Pancreas (tissue), 10 donors: Measurements from ENCODE around the gene RGS3. TPM values are rescaled to one million over a fixed set of nuclear protein-coding genes. Genes with fewer than 3 reads are reported as not detected.

Experiments used
- ATAC-seq, 4 donors: fragments of 200-7000 bp; cut with Tn5 transposase; one replicate each; pipeline versions ENCODE4 v1.8.0 to v1.9.1; 2020; ENCODE audit warnings: mild to moderate bottlenecking in 4 of 4, moderate library complexity in 4 of 4
- DNase-seq, 6 donors: peaks; one replicate each; pipeline ENCODE4 v3.0.0-alpha.2; 2020
- FAIRE-seq: peaks from 2 replicates; lab custom pipeline; 2012; peaks lifted over from hg19 to GRCh38; lab: Jason Lieb, UNC
- H3K27ac ChIP-seq, 4 donors: fragments of 200-600 bp; sonication (generic); 1 replicate in 3 of 4; 2 replicates in 1 of 4; pipeline versions ENCODE4 v1.5.0 to v1.8.0; 2020
- H3K27me3 ChIP-seq, 4 donors: fragments of 200-600 bp; one replicate each; pipeline ENCODE4 v1.8.0; 2021
- H3K36me3 ChIP-seq, 3 donors: fragments of 200-600 bp; sonication (generic) in 1 of 3; one replicate each; pipeline versions ENCODE4 v1.5.0 to v1.8.0; 2020 to 2021
- H3K4me1 ChIP-seq, 3 donors: fragments of 200-600 bp; one replicate each; pipeline ENCODE4 v1.8.0; 2021
- H3K4me3 ChIP-seq, 4 donors: fragments of 200-600 bp; sonication (generic) in 2 of 4; one replicate each; pipeline versions ENCODE4 v1.5.0 to v1.8.0; 2020 to 2021
- H3K9me3 ChIP-seq, 4 donors: fragments of 200-600 bp; one replicate each; pipeline ENCODE4 v1.8.0; 2021
- CTCF ChIP-seq, 4 donors: fragments of 200-600 bp; sonication (generic) in 3 of 4; IDR thresholded peaks; one replicate each; pipeline versions ENCODE4 v1.5.0 to v1.8.0; 2021; ENCODE audit warnings: antibody characterized with exemption in 4 of 4
- WGBS, 2 donors: extraction: QIAGEN DNeasy Blood & Tissue Kit; methylation state at CpG; one replicate each; pipeline ENCODE4 v1.1.7; 2013; 5-methylcytosine and 5-hydroxymethylcytosine counted together
- intact Hi-C, 3 donors: fragments of 100-400 bp; cut with DNase I; formaldehyde crosslinking; loops; one replicate each; pipeline versions ENCODE4 v1.11.1 to v1.14.2; 2022
- polyA plus RNA-seq, 2 donors: library from polyadenylated mRNA; stranded (reverse); fragments of 200-250 nt; gene quantifications; one replicate each; pipeline ENCODE4 v1.2.3, GENCODE V29; 2013
- total RNA-seq, 6 donors: library from RNA; stranded (reverse); fragmentation: NEBNext Ultra II Directional in 4 of 6; extraction: Animal tissue kit (Norgen Biotek cat#: 25700) in 4 of 6; gene quantifications; one replicate each; pipeline versions ENCODE4 v1.2.1 to v1.2.4, GENCODE V29; 2021 to 2023
- donor health status: healthy with polysubstance abuse.
- donor health status: DM: no; HTN: no; CAD: no; lungs with moderate emphysema.
- donor health status: DM: no; HTN: no; CAD: no.
- donor health status: control.
- donor health status: control.
- donor health status: Bipolar disorder and iron deficiency.
- donor health status: DM: yes; HTN: yes; CAD: no.
- donor health status: DM: no; HTN: no; CAD: no.
- donor health status: DM: no; HTN: no; CAD: no.
- donor health status: DM: yes; HTN: yes; CAD: no.

Gene RGS3
- total and polyA plus RNA-seq, 8 donors = 18.3 to 55.3 (median 32.6) TPM

DNA sequence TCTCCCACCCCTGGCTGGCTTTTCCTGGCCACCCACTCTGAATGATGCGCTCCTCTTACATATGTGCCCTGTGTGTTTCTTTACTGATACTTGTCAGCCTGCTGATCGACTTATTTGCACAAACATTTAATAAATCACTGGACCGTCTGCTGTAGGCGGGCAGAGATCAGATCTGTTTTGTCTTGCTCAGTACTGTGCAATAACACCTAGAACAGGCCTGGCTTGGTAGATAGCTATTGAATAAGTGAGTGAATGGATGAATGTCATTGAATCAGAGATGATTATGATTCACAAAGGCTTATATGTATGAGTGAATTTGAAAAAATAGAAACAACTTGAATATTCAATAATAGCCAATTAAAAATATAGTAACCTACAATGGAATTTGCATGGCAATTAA, 165.1 kb downstream of the RGS3 start:
- Histone ChIP-seq H3K4me3 (no peak overlapping the region), H3K27me3 (no peaks in the 10 kb centered on the region), H3K4me1 (no peaks in the 10 kb centered on the region), H3K27ac (no peak overlapping the region), H3K9me3 (no peaks in the 10 kb centered on the region), H3K36me3 (no peaks in the 10 kb centered on the region)
- no peak for TF ChIP-seq CTCF (IDR thresholded peaks at IDR 0.05)
- FAIRE-seq = no peak
- 77% methylated on average over 4 of the region's 4 CpGs for WGBS, 2 donors
- no peak for ATAC-seq
- intact Hi-C loops = no loop called here
- no peak for DNase-seq

DNA sequence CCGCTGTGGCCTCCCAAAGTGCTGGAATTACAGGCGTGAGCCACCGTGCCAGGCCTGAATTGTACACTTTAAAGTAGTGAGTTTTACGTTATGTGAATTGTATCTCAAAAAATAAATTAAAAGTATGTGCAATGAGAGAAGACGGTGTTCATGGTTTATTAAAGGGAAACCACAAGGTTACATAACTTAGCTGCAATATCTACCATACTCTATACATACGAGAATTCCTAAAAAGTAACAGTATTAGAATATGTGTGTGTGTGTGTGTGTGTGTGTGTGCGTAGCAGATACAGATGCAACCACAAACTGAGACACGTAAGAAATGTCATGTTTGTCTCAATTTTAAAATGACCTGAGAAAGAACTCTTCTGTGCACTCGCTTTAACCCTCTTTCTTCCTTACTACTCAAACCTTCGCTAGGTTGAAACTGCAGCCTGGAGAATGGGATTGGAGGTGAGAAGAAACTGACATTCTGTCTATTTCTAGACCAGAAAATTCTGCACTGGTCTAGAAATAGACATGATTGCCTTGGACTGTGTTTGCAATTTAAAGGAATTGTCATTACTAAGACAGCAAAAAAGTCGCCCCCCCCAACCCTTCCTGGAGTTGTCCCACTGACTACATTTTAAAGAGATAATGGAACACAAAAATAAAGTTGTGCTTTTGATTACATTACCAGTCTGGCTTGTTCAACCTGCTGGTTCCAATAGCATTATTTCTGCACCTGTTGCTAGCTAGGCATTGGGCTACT, 167.0 kb downstream of the RGS3 start:
- 87 to 89% methylated on average over 11 of the region's 11 CpGs for WGBS, 2 donors
- no peak overlapping the region for H3K4me3 ChIP-seq
- no peak for TF ChIP-seq CTCF (IDR thresholded peaks at IDR 0.05)
- DNase-seq (peak in 2 of 6 donors; percentile 0 to 7), FAIRE-seq (no peak), ATAC-seq (no peak)
- H3K36me3 ChIP-seq = no peaks in the 10 kb centered on the region
- no peaks in the 10 kb centered on the region for H3K27me3 ChIP-seq
- H3K9me3 ChIP-seq = no peaks in the 10 kb centered on the region
- intact Hi-C loops = no loop called here
- H3K4me1 ChIP-seq = no peaks in the 10 kb centered on the region
- no peak overlapping the region for H3K27ac ChIP-seq

GRCh38 chr9:113631137-113631765, 167.7 kb downstream of the RGS3 start:
- ATAC-seq (no peak), DNase-seq (peak in 2 of 6 donors; percentile 5 to 30), FAIRE-seq (no peak)
- no peaks in the 10 kb centered on the region for H3K4me1 ChIP-seq
- intact Hi-C loops = no loop called here
- 74 to 82% methylated on average over 10 of the region's 10 CpGs for WGBS, 2 donors
- H3K36me3 ChIP-seq = no peaks in the 10 kb centered on the region
- TF ChIP-seq CTCF (IDR thresholded peaks at IDR 0.05) = no peak
- no peaks in the 10 kb centered on the region for H3K9me3 ChIP-seq
- no peak overlapping the region for H3K27ac ChIP-seq
- no peaks in the 10 kb centered on the region for H3K27me3 ChIP-seq
- no peak overlapping the region for H3K4me3 ChIP-seq

- DNase-seq = peak in 2 of 6 donors; percentile 5 to 16
- intact Hi-C loops = no loop called here
- no peak for TF ChIP-seq CTCF (IDR thresholded peaks at IDR 0.05)
- H3K27me3 ChIP-seq = no peaks in the 10 kb centered on the region
- WGBS, 2 donors = 72 to 78% methylated on average over 8 of the region's 8 CpGs
- H3K4me3 ChIP-seq = no peak overlapping the region
- H3K36me3 ChIP-seq = no peaks in the 10 kb centered on the region
- no peaks in the 10 kb centered on the region for H3K4me1 ChIP-seq
- no peak for ATAC-seq
- FAIRE-seq = no peak
- no peak overlapping the region for H3K27ac ChIP-seq
- no peaks in the 10 kb centered on the region for H3K9me3 ChIP-seq
Observed at GRCh38 chr9:113631871-113632665, 168.5 kb downstream of the RGS3 start.
